Measurements from ENCODE around the gene NFIB. TPM values are rescaled to one million over a fixed set of nuclear protein-coding genes. Genes with fewer than 3 reads are reported as not detected.

NFIB gene
- polyA plus RNA-seq, 1 donor (not counting 4 experiments of a cell fraction or from before 2014, with no cell fraction given): 8.9 TPM

DNA sequence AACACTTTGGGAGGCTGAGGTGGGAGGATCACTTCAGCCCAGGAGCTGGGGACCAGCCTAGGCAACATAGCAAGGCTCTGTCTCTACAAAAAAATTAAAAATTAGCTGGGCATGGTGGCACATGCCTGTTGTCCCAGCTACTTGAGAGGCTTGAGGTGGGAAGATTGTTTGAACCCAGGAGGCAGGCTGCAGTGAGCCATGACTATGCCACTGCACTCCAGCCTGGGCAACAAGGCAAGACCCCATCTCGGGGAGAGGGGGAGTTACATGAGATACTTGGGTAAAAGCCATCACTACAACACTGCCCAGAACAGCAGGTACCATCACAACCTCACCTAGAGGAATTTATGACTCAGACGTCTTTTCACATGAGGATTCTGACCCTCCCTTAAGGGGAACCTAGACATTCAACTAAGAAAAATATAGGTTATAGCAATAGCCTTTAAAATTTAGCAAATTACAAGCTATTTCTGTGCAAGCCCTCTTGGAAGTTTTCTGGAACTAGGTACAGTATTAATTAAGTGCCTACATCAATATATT is 143.5 kb downstream of the NFIB start:
- H3K27me3 ChIP-seq (ENCODE audit: control insufficient read depth, extremely low read depth, insufficient read depth, low read length): no peaks in the 10 kb centered on the region
- no peak for DNase-seq (ENCODE audit: low read depth, low spot score)
- TF ChIP-seq, protein P1, sequence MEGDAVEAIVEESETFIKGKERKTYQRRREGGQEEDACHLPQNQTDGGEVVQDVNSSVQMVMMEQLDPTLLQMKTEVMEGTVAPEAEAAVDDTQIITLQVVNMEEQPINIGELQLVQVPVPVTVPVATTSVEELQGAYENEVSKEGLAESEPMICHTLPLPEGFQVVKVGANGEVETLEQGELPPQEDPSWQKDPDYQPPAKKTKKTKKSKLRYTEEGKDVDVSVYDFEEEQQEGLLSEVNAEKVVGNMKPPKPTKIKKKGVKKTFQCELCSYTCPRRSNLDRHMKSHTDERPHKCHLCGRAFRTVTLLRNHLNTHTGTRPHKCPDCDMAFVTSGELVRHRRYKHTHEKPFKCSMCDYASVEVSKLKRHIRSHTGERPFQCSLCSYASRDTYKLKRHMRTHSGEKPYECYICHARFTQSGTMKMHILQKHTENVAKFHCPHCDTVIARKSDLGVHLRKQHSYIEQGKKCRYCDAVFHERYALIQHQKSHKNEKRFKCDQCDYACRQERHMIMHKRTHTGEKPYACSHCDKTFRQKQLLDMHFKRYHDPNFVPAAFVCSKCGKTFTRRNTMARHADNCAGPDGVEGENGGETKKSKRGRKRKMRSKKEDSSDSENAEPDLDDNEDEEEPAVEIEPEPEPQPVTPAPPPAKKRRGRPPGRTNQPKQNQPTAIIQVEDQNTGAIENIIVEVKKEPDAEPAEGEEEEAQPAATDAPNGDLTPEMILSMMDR (optimal IDR thresholded peaks at IDR 0.05 in 1 of 3, IDR thresholded peaks at IDR 0.05 in 1 of 3, conservative IDR thresholded peaks at IDR 0.05 in 1 of 3; ENCODE audit: extremely low read depth in 1 of 3, insufficient read depth in 2 of 3, low read length in 3 of 3): no peak
- TF ChIP-seq EZH2 (IDR thresholded peaks at IDR 0.05; ENCODE audit: low read length): no peak
- H3K9me1 ChIP-seq (ENCODE audit: control insufficient read depth, extremely low read depth, insufficient read depth, low read length): no peaks in the 10 kb centered on the region
- H3K36me3 ChIP-seq (ENCODE audit: control insufficient read depth in 2 of 2, extremely low read depth in 1 of 2, insufficient read depth in 2 of 2, low read length in 2 of 2): peaks cover 2% of the 10 kb centered on the region in 2 experiments
- peak; percentile 63 for FAIRE-seq
- peak overlapping the region; percentile 47 for H3K9ac ChIP-seq (ENCODE audit: control insufficient read depth, extremely low read depth, insufficient read depth, low read length)
- H3K4me2 ChIP-seq (ENCODE audit: control insufficient read depth, extremely low read depth, insufficient read depth, low read depth, low read length): peak overlapping the region; percentile 56
- H3K4me3 ChIP-seq (ENCODE audit: control insufficient read depth in 2 of 3, extremely low read depth in 1 of 3, insufficient read depth in 2 of 3, low read depth in 1 of 3, low read length in 3 of 3): peak overlapping the region in 1 of 3 experiments; percentile 30
- peaks cover 17% of the 10 kb centered on the region for H3K4me1 ChIP-seq (ENCODE audit: control insufficient read depth, extremely low read depth, insufficient read depth, low read length)
- dilution Hi-C loops (cut with MboI; ENCODE audit: extremely low pct_ligation_motif_present, low sequenced_read_pairs): no loop called here
- H3K9me3 ChIP-seq (ENCODE audit: control insufficient read depth, low read depth, low read length): no peaks in the 10 kb centered on the region
- no peak overlapping the region for H2AFZ ChIP-seq (ENCODE audit: control insufficient read depth, low read length)
- no peaks in the 10 kb centered on the region for H4K20me1 ChIP-seq (ENCODE audit: control insufficient read depth, extremely low read depth, insufficient read depth, low read length)
- H3K27ac ChIP-seq (ENCODE audit: control insufficient read depth, insufficient read depth, low read length): peak overlapping the region; percentile 82
- peaks cover 3% of the 10 kb centered on the region for H3K79me2 ChIP-seq (ENCODE audit: control insufficient read depth, insufficient read depth, low read length)

DNA sequence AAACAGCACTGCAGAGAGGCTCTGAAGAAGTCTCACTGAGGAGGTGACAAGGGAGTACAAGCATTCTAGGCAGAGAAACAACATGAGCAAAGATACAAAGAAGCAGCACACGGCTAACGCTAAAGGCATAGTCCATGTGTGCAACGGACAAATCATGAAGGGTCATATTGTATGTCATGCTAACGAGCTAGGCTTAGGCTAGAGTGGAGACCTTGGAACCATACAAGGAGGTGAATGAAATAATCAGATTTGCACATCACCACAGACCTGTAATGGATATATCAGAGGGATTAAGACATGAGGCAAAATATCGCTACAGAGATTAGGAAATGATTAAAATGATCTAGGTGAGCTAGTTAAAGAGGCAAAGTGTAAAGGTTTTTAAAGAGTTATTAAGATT is 145.6 kb downstream of the NFIB start:
- Histone ChIP-seq H3K79me2 (ENCODE audit: control insufficient read depth, insufficient read depth, low read length) (peaks cover 3% of the 10 kb centered on the region), H4K20me1 (ENCODE audit: control insufficient read depth, extremely low read depth, insufficient read depth, low read length) (no peaks in the 10 kb centered on the region), H3K27me3 (ENCODE audit: control insufficient read depth, extremely low read depth, insufficient read depth, low read length) (no peaks in the 10 kb centered on the region), H3K9me1 (ENCODE audit: control insufficient read depth, extremely low read depth, insufficient read depth, low read length) (no peaks in the 10 kb centered on the region), H3K27ac (ENCODE audit: control insufficient read depth, insufficient read depth, low read length) (no peak overlapping the region), H3K36me3 (ENCODE audit: control insufficient read depth in 2 of 2, extremely low read depth in 1 of 2, insufficient read depth in 2 of 2, low read length in 2 of 2) (peaks cover 0 to 2% of the 10 kb centered on the region in 2 experiments), H3K9me3 (ENCODE audit: control insufficient read depth, low read depth, low read length) (no peaks in the 10 kb centered on the region), H3K4me3 (ENCODE audit: control insufficient read depth in 2 of 3, extremely low read depth in 1 of 3, insufficient read depth in 2 of 3, low read depth in 1 of 3, low read length in 3 of 3) (no peak overlapping the region), H3K4me2 (ENCODE audit: control insufficient read depth, extremely low read depth, insufficient read depth, low read depth, low read length) (no peak overlapping the region), H2AFZ (ENCODE audit: control insufficient read depth, low read length) (no peak overlapping the region), H3K9ac (ENCODE audit: control insufficient read depth, extremely low read depth, insufficient read depth, low read length) (no peak overlapping the region), H3K4me1 (ENCODE audit: control insufficient read depth, extremely low read depth, insufficient read depth, low read length) (peaks cover 23% of the 10 kb centered on the region)
- TF ChIP-seq EZH2 (IDR thresholded peaks at IDR 0.05; ENCODE audit: low read length): no peak
- TF ChIP-seq, protein P1 (optimal IDR thresholded peaks at IDR 0.05 in 1 of 3, IDR thresholded peaks at IDR 0.05 in 1 of 3, conservative IDR thresholded peaks at IDR 0.05 in 1 of 3; ENCODE audit: extremely low read depth in 1 of 3, insufficient read depth in 2 of 3, low read length in 3 of 3): no peak
- dilution Hi-C loops (cut with MboI; ENCODE audit: extremely low pct_ligation_motif_present, low sequenced_read_pairs): no loop called here
- DNase-seq (ENCODE audit: low read depth, low spot score): no peak
- no peak for FAIRE-seq

Data from keratinocyte (primary cell).